G401 (cell line): ENCODE results near the gene KRTAP6-3. TPM values are rescaled to one million over a fixed set of nuclear protein-coding genes. Genes with fewer than 3 reads are reported as not detected.

Source experiments
- DNase-seq: peaks from one replicate; pipeline ENCODE4 v3.0.0-alpha.2; 2015; ENCODE audit warnings: low spot score
- in situ Hi-C: cut with HindIII; loops from 2 replicates; pipeline ENCODE4 v1.10.0; 2016; ENCODE audit warnings: low sequenced_read_pairs, mixed read lengths
- total RNA-seq: library from RNA; depleted of rRNA; stranded (reverse); fragments of >200 nt; shearing (Covaris generic); gene quantifications from 2 replicates; pipeline ENCODE4 v1.2.3, GENCODE V29; 2014; rRNA removed

The KRTAP6-3 gene, protein sequence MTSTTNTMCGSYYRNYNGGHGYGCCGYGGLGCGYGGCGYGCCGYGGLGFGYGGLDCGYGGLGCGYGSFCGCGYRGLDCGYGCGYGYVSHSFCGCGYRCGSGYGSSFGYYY
- not detected in 2 replicates for total RNA-seq

DNA sequence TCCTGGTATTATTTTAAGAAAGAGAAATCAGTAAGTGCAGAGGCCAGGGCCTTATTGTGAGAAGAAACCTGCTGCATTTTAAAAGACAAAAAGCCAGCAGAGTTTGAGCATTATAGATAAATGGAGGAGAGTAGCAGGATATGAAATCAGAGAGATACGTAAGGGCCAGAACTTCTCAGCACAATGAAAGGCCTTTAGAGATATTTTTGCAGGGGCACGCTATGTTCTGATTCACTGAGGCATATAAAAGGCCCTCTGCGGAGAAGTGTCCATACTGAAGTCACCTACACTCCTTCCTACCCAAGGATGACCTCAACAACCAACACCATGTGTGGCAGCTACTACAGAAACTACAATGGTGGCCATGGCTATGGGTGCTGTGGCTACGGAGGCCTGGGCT, at the start of gene KRTAP6-3:
KRTAP6-3 (plus strand) TSS at position 301 of the 400 bp plus-strand sequence; CDS start at position 307, 6 bp downstream.
- in situ Hi-C loops: no loop called here

DNA sequence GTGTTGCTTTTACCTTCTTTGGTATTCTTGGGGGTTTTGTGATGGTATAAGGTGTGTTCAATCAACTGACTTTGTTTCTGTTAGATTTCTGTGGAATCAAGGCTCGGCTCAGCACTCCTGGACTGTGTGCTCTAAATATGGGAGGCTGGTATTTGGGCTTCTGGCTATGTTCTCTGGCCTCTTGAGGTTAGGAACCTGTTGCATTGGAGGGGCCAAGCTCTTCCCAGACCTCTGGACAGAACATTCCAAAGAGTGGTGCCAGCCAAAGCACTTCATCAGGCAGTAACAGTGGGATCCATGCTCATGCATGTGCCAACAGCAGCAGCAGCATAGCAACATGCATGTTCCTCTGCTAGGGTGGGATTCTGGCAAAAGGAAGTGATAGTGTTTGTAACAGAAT, 39.5 kb upstream of the KRTAP6-3 start:
- no peak for DNase-seq
- in situ Hi-C loops: no loop called here

More for the DNA sequence above, at the start of gene KRTAP6-3:
- DNase-seq: no peak

DNA sequence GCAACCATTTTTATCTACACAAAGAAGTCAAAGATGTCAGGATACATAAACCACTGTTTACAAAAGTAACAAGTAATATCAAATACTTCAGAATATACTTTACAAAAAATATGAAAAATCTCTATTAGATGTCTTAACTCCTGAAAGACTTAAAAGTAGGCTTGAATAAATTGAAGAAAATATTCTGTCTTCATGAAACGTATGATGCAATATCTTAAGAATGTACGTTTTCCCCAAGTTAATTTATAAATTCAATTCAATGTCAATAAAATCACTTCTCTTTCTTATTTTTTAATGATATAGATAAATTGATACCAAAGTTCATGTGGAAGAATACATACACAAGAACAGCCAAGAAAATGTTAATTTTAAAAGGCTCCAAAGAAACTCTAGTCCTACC, 37.1 kb upstream of the KRTAP6-3 start:
- DNase-seq: no peak
- in situ Hi-C loops: no loop called here

DNA sequence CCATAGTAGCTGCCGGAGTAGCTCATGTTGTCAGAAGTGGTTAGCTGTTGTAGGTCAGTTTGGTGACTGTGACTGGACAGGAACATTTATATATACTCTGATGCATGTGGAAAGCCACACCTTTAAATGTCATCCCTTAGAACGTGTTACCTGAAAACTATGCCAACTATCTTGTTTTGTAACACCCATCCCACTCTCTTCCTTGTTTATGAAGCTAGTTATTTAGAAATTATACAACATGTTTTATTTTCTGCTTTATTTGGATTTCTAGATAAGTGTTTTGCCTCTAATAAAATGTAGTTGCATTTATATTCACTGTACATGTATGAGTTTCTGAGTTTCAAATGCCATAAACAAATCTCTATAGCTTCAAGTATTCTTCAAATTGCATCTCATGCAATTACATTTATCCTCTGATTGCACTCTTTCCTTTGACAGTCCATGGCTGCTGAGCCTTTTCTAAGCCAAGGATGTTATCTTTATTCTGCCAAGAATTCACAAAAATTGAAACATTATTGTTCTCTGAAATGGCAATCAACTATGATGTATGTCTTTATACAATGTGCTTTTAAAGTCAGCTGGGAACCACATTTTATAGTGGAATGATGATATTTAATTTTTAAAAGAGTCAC, 30.9 kb upstream of the KRTAP6-3 start, which contains the start of gene KRTAP19-7:
KRTAP19-7 (minus strand) TSS at position 51 of the 632 bp plus-strand sequence; CDS start at position 26, 25 bp downstream.
- in situ Hi-C loops: no loop called here
- no peak for DNase-seq

DNA sequence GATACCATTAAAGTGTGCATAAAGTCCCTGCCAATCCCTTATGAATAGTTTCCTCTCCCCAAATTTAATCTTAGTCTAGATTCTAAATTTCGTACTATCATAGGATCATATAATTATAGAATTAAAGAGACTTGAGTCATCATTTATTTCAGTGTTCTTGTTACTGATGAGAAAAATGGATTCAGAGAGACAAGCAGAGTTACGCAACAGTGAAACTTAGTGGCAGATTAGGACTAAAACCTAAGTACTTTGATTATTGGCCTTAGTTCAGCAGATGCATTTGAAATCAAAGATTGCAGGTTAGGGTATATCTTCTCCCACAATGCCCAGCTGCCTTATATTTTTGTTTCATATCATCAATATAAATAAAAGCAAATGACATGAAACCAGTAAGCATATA, 30.3 kb upstream of the KRTAP6-3 start:
- no peak for DNase-seq

DNA sequence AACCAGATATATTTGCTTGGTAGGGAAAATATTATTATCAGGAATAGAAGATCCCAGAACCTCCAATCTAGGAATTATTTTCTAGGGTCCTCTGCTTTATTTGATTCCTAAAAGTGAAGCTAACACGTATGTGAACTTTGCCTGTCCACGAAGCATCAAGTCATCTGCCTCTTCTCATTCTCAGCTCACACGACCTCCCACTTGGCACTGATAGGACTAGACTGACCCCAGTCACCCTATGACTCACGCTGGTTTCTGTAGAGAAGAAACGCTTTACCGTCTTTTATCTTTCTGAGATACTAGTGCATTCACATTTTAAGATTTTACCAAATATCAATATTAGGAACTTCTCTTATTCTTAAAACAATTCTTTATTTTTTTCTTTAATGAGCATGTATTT, 29.2 kb upstream of the KRTAP6-3 start:
- in situ Hi-C loops: no loop called here
- DNase-seq: no peak

More for the DNA sequence above, 30.3 kb upstream of the KRTAP6-3 start:
- in situ Hi-C loops: no loop called here

DNA sequence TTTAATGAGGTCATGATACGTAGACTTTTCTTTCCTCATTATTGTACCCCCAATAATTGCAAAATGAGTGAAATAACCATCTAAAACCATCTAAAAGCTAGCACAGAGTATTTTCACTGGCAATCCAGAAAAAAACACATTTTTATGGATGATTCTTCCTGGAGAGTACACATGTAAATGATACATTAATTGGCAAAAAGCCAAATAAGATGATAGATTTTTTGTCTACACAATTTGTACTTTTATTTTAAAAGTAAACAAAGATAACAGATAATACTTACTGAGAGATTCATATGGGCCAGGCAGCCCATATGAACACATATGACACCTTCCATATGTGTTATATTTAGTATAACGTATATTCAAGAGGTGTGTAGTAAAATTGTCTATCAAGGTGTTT, 28.6 kb upstream of the KRTAP6-3 start:
- in situ Hi-C loops: no loop called here

DNA sequence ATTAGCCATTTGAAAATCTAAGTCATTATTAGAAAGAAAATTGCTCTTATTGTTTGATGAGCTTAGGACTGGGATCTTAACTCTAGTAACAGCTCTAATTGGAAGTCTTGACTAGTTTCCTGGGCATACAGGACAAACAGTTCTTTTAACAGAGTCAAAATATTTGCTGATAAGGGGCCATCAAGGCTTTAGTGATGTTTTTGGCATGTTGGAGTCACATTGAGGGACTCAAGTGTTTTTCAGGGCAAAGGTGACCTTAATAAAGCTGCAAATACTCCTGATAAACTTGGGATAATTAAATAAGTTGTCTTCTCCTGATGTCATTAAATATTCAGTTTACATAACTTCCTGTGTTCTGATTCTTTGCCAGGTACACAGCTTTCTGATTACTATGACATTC, 24.6 kb upstream of the KRTAP6-3 start:
- DNase-seq: no peak
- in situ Hi-C loops: no loop called here

More for the DNA sequence above, 28.6 kb upstream of the KRTAP6-3 start:
- DNase-seq: no peak

DNA sequence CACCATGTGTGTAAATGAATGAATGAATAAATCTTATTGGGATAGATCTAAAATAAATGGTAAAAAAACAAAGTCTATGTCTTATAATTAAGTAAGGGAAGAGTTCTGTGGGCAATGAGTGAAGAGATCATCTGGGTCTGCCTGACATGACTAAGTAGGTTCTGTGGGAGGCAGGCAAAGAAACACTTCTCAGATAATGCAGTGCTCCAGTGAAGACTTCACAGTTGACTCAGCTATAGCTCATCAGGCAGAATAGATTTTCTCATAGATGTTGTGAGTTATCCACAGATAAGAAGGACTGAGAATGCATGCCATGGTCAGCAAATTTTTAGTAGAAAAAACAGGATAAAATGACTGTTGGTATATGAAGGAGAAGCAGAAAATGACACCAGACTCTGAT, 14.5 kb upstream of the KRTAP6-3 start:
- no peak for DNase-seq
- in situ Hi-C loops: no loop called here

DNA sequence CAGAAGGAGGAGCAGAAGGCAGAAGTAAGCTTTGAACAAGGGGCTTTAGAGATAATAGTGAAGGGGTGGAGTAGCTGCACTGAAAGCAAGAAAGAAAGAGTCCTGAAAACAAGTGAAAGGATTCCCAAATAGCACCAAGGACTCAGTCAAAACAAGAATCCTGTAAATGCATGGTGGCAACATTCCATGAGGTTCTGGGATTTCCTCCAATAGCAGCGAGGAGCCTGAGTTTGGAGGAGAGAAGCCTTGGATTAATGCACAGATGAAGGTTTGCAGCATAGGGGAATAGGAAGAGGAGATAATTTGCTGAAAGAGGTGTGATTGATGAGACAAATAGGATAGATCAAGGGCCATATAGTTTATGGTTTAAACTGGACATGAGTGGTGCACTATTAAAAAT, 12.9 kb upstream of the KRTAP6-3 start:
- in situ Hi-C loops: no loop called here
- DNase-seq: peak; percentile 90

DNA sequence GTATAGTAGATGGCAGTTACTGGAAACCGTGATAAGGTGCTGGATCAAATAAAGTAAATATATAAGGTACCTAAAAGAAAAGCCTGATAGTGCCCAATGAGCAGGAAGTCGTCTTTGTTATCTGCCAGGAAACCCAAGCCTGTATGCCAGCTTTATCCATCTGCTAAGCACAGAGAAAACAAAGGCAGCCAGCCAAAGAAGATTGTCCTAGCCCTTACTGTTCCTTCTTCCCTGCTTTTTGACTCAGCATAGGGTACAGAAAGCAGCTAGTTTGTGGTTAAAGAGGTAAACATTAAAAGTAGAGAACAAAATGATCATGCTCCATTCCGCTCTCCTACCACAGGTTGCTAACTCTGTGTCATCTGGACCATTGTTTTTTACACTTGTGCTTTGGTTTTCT, 12.1 kb upstream of the KRTAP6-3 start:
- in situ Hi-C loops: no loop called here
- peak; percentile 93 for DNase-seq

DNA sequence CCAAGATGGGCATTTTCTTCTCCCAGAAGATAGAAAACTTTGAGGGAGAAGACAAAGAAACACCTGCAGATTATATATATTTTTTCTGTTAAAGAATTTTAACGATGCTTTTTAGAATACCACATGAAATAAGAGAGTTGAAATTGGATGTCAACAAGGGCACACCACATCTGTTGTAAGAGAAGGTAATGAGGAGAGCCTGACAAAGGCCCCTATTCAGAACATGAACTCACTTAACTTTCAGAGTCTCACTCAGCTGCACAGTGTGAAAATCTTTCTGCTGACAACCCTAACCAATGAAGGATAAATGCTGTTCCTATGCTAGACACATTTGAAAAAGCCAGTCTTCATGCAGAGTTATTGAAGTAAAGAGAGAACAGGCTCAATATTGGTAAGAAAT, 9.4 kb upstream of the KRTAP6-3 start:
- in situ Hi-C loops: no loop called here
- DNase-seq: no peak

DNA sequence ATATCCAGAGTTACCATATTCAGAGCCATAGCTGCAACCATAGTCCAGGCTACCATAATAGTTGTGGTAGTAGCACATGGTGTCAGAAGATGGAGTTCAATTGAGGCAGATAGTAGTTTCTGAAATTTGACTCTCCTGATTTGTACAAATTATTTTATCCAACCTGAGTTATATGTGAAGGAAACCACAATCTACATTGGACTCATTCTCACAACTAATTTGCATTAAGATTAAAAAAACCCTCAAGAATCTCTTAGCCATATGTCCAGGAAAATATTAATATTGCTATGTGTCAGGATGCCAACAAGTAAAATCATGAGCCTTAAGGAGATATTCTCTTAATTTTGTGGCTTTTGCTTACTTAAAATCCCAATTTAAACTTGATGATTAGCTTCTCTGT, 1.9 kb upstream of the KRTAP6-3 start, which contains the start of gene KRTAP22-2:
KRTAP22-2 (minus strand) TSS at position 101 of the 400 bp plus-strand sequence.
- no peak for DNase-seq
- in situ Hi-C loops: no loop called here

DNA sequence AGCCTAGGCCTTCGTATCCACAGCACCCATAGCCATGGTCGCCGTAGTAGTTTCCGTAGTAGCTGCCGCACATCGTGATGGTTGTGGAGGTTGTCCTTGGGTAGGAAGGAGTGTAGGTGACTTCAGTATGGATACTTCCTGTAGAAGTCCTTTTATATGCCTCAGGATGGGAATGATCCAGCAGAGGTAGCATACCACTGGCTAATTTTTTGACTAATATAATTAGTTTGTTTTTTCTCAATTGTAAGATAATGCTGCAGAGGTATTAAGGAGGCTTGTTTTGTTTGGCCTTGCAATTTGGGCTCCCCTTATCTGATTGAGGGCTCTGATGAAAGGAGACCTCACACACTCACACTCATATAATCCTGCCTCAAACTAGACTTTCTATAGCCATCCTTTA, 6.6 kb downstream of the KRTAP6-3 start, which contains the start of gene KRTAP6-2:
KRTAP6-2 (minus strand) TSS at position 101 of the 400 bp plus-strand sequence; CDS start at position 73, 28 bp downstream.
- in situ Hi-C loops: no loop called here
- no peak for DNase-seq

DNA sequence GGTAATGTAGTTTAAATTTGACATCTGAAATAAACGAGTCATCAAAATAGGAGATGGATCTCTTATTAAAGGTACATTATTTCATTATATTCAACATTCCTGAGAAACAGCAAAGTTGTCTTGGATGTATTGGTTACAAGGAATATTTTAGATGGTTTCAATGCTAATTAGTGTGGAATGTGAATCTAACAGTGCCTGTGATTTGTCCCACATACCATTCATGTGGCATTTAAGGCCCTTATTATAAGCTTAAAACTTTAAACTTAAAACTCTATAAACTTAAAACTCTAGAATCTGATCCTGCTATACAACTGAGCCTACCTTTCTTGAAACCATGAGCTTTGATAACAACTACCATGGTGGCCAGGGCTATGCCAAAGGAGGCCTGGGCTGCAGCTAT, 8.5 kb downstream of the KRTAP6-3 start, which contains the start of gene KRTAP22-1:
KRTAP22-1 (plus strand) TSS at position 301 of the 400 bp plus-strand sequence.
- in situ Hi-C loops: no loop called here
- no peak for DNase-seq

DNA sequence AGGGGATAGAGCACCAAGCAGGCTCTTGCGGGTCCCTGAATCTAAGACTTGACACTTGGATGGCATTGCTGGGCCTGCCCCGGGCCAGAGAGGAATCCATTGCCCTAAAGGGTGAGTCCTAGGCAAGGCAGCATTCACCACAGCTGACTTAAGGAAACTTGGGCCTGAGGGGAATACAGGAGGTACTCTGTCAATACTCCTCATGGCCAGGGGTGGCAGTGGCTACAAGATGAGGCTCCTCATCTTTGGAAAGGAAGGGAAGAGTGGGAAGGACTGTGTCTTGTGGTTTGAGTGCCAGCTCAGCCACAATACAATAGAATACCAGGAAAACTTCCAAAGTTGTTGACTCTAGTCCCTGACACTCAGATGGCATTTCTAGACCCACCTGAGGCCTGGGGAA, 13.7 kb downstream of the KRTAP6-3 start:
- in situ Hi-C loops: no loop called here
- DNase-seq: no peak

DNA sequence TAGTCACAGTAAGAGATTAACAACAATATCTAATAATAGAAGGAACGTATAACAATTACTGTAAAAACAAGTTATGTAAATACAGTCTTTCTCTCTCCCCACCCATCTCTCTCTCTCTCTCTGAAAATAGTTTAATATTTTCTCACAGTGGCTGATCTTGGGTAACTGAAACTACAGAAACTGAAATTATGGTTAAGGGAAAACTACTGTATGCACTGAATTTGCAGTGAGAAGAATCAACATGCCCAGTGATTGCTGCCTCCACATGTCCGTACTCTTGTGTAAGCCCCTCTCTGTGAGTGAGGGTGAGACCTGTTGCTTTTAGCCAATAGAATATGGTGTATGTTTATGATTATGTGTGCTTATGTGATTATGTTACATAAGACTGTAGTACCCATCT, 19.9 kb downstream of the KRTAP6-3 start:
- in situ Hi-C loops: no loop called here
- DNase-seq: no peak

DNA sequence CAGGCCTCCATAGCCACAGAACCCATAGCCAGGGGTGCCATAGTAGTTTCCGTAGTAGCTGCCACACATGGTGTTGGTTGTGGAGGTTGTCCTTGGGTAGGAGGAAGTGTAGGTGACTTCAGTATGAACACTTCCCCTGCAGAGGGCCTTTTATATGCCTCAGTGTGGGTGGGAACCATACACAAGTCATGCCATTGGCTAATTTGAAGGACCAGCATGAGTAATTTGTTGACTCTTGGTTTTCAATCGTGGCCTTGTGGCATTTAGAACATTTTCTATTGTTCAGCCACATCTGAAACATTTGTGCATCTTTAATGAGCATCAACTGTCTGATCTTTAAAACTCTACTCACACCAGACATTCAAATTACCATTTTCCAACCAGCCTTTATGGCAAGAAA, 21.6 kb downstream of the KRTAP6-3 start, which contains the start of gene KRTAP6-1:
KRTAP6-1 (minus strand) TSS at position 95 of the 400 bp plus-strand sequence; CDS start at position 69, 26 bp downstream.
- in situ Hi-C loops: no loop called here

DNA sequence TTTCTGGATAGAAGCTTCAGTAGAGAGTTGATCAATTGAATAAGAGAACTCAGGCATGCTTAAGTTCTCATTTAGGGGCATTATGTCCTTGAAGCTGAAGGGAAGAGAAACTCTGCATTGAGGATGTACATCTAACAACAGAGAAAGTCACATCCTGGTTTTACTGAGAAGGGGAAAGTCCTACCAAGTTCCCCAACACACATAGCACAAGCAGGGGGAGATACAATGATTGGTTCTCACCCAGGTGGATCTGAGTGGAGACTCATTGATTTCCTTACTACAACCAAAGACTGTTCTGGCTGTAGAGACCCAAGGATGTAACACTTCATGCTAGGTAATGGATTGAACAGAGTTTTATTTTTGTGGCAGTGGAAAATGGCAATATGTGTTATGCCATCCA, 23.0 kb downstream of the KRTAP6-3 start:
- in situ Hi-C loops: no loop called here
- no peak for DNase-seq

More for the DNA sequence above, 21.6 kb downstream of the KRTAP6-3 start, which contains the start of gene KRTAP6-1:
- no peak for DNase-seq

DNA sequence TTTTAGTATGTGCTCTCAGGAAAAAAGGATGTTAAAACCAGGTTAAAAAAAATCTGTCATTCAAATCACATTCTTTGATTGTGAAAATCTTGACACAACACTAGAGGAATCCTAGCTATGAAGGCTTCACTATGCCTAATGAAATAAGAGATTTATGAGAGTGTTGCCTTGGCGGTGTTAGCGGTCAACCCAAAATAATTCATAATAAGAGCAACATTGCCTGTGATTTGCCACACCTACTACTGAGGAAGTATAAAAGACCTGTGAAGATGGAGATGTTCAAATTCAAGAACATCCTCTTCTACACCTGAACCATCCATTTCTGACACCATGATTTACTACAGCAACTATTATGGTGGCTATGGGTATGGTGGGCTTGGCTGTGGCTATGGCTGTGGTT, 23.9 kb downstream of the KRTAP6-3 start, which contains the start of gene KRTAP20-1:
KRTAP20-1 (plus strand) TSS at position 301 of the 400 bp plus-strand sequence; CDS start at position 331, 30 bp downstream.
- in situ Hi-C loops: no loop called here
- no peak for DNase-seq
